ENCODE data around the gene ADAMTS17.

The ADAMTS17 gene

GRCh38 chr15:100245855-100246254 lies 95.9 kb downstream of the ADAMTS17 start:
- no peak for DNase-seq

- no peak for DNase-seq
Measured at GRCh38 chr15:100245487-100245820, 96.3 kb downstream of the ADAMTS17 start.

- DNase-seq = no peak
Measured at GRCh38 chr15:100244796-100245486, 96.8 kb downstream of the ADAMTS17 start.

GRCh38 chr15:100242989-100243388 lies 98.8 kb downstream of the ADAMTS17 start:
- no peak for DNase-seq

- no peak for DNase-seq
Measured at GRCh38 chr15:100241572-100242482, 99.9 kb downstream of the ADAMTS17 start.

- no peak for DNase-seq
Measured at GRCh38 chr15:100236981-100237720, 104.6 kb downstream of the ADAMTS17 start.

- DNase-seq = no peak
Measured at GRCh38 chr15:100235030-100235617, 106.7 kb downstream of the ADAMTS17 start.

GRCh38 chr15:100234158-100235029 lies 107.4 kb downstream of the ADAMTS17 start:
- no peak for DNase-seq

GRCh38 chr15:100230784-100231183 lies 111.0 kb downstream of the ADAMTS17 start:
- DNase-seq = no peak

- no peak for DNase-seq
Measured at GRCh38 chr15:100229181-100230163, 112.3 kb downstream of the ADAMTS17 start.

GRCh38 chr15:100227781-100228180 lies 114.0 kb downstream of the ADAMTS17 start:
- no peak for DNase-seq

- DNase-seq = no peak
Measured at GRCh38 chr15:100226107-100226506, 115.7 kb downstream of the ADAMTS17 start.

- no peak for DNase-seq
Measured at GRCh38 chr15:100224206-100225185, 117.3 kb downstream of the ADAMTS17 start.

GRCh38 chr15:100222349-100222715 lies 119.4 kb downstream of the ADAMTS17 start:
- DNase-seq = no peak

GRCh38 chr15:100221471-100222348 lies 120.1 kb downstream of the ADAMTS17 start:
- DNase-seq = no peak

- no peak for DNase-seq
Measured at GRCh38 chr15:100220058-100220768, 121.6 kb downstream of the ADAMTS17 start.

GRCh38 chr15:100218434-100218833 lies 123.3 kb downstream of the ADAMTS17 start:
- no peak for DNase-seq

GRCh38 chr15:100216182-100216581 lies 125.6 kb downstream of the ADAMTS17 start:
- DNase-seq = no peak

Measured in activated CD4-positive, CD25-positive, alpha-beta regulatory T cell treated with anti-CD3 and anti-CD28 coated beads, Interleukin-2, amount 50 U/mL, for 72 hours (primary cell).